A673 (cell line): Measurements from ENCODE around the gene SLC17A3.

ENCODE experiments used
- CTCF ChIP-seq: fragments of 300-800, 200-600 bp; sonication (generic); conservative IDR thresholded peaks from 2 replicates; pipeline ENCODE4 v1.5.1; 2017; ENCODE audit warnings: low read depth, mild to moderate bottlenecking, antibody characterized with exemption, low read length, moderate library complexity, mixed read lengths
- EZH2 ChIP-seq: fragments of 200-600 bp; sonication (generic); IDR thresholded peaks from 2 replicates; pipeline ENCODE4 v1.6.1; 2017; ENCODE audit warnings: borderline replicate concordance, low read depth, mild to moderate bottlenecking, mixed read lengths, antibody characterized with exemption, low read length; ENCODE audit not compliant: poor library complexity, severe bottlenecking

GRCh38 chr6:25880601-25881000, 6.6 kb upstream of the SLC17A3 start:
- TF ChIP-seq CTCF (no peak), EZH2 (no peak)
